ENCODE measurements around the gene PCID2. TPM values are rescaled to one million over a fixed set of nuclear protein-coding genes. Genes with fewer than 3 reads are reported as not detected.

Gene PCID2
- total RNA-seq, 4 donors from 2014 or later: 44.8 to 45.8 (median 44.8) TPM

DNA sequence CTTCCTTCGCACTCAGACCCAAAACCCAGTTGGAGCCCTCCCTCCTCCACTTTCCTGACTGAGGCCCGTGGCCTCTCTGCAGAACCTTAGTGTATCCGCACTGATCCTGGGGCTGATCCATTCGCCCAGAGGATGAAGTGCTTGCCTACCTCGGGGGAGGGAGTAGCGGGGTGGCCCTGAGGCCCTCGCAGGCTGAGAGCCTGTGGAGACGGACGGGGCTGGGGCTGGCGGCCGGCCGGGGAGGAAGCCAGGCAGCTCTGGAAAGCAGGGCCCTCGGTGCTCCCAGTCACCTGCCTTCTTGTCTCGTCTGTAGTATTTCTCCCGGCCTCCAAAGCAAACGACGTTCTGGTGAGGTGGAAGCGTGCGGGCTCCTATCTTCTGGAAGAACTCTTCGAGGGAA is 48.8 kb downstream of the PCID2 start:
- ATAC-seq (ENCODE audit: low FRiP score) (no peak), DNase-seq (ENCODE audit: low spot score) (no peak)
- no peak for TF ChIP-seq CTCF (IDR thresholded peaks at IDR 0.05)

GRCh38 chr13:113158946-113159345 is 49.5 kb downstream of the PCID2 start:
- no peak for DNase-seq (ENCODE audit: low spot score)
- TF ChIP-seq CTCF (IDR thresholded peaks at IDR 0.05): no peak
- ATAC-seq (ENCODE audit: low FRiP score): no peak

- ATAC-seq (ENCODE audit: low FRiP score): no peak
- no peak for TF ChIP-seq CTCF (IDR thresholded peaks at IDR 0.05)
- DNase-seq (ENCODE audit: low spot score): no peak
Observed at GRCh38 chr13:113157929-113158747, 50.3 kb downstream of the PCID2 start, which contains the start of gene PROZ. TSS of gene PROZ (plus strand) at chr13:113158648. CDS start at chr13:113158661, 13 bp downstream.

- ATAC-seq (ENCODE audit: low FRiP score): no peak
- no peak for TF ChIP-seq CTCF (IDR thresholded peaks at IDR 0.05)
- DNase-seq (ENCODE audit: low spot score): no peak
Observed at GRCh38 chr13:113157206-113157928, 51.1 kb downstream of the PCID2 start.

GRCh38 chr13:113155982-113156655 is 52.4 kb downstream of the PCID2 start:
- no peak for DNase-seq (ENCODE audit: low spot score)
- TF ChIP-seq CTCF (IDR thresholded peaks at IDR 0.05): no peak
- no peak for ATAC-seq (ENCODE audit: low FRiP score)

DNA sequence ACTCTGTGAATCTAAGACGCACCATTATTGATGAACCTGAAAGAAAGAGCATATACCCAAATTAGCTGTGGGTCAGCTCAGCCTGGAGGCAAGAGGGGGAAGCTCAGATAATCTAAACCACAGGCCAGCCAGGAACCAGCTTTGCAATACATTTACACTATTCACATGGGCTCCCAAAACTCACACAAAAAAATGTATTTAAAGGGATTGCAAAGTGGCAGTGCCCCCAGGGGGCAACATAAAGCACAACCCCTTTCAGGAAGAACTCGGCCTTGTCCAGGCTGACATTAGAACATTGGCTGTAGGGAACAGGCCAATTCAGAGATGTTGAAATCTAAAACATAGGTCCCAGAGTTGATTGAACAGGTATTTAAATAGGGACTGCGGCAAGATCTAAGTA is 53.3 kb downstream of the PCID2 start:
- DNase-seq (ENCODE audit: low spot score) (no peak), ATAC-seq (ENCODE audit: low FRiP score) (no peak)
- TF ChIP-seq CTCF (IDR thresholded peaks at IDR 0.05): no peak

All from omental fat pad (tissue), 4 donors.